Keratinocyte (primary cell): ENCODE measurements around the gene ARNT2. TPM values are rescaled to one million over a fixed set of nuclear protein-coding genes. Genes with fewer than 3 reads are reported as not detected.

ENCODE experiments used
- DNase-seq: peaks from one replicate; pipeline ENCODE4 v3.0.0-alpha.2; 2011; ENCODE audit warnings: low read depth, missing footprints, low spot score
- FAIRE-seq: peaks from 2 replicates; lab custom pipeline; 2011; peaks lifted over from hg19 to GRCh38; lab: Jason Lieb, UNC
- H2AFZ ChIP-seq: 2 replicates; pipeline ENCODE4 v1.6.0; 2012; ENCODE audit warnings: low read length, control low read depth, inconsistent platforms; ENCODE audit not compliant: control insufficient read depth
- H3K27ac ChIP-seq: 2 replicates; pipeline ENCODE4 v1.5.1; 2011; ENCODE audit warnings: low read length; ENCODE audit not compliant: control insufficient read depth, insufficient read depth
- H3K27me3 ChIP-seq: 3 replicates; pipeline ENCODE4 v1.6.0; 2011; ENCODE audit warnings: low read length; ENCODE audit not compliant: control insufficient read depth, insufficient read depth; ENCODE audit errors: extremely low read depth
- H3K36me3 ChIP-seq, 2 experiments: 2 replicates in 1 of 2; 3 replicates in 1 of 2; pipeline ENCODE4 v1.5.1; 2011; ENCODE audit warnings: low read length in 2 of 2, mild to moderate bottlenecking in 1 of 2; ENCODE audit not compliant: control insufficient read depth in 2 of 2, insufficient read depth in 2 of 2; ENCODE audit errors: extremely low read depth in 1 of 2
- H3K4me1 ChIP-seq: 3 replicates; pipeline ENCODE4 v1.5.1; 2011; ENCODE audit warnings: low read length; ENCODE audit not compliant: control insufficient read depth, insufficient read depth; ENCODE audit errors: extremely low read depth
- H3K4me2 ChIP-seq: 3 replicates; pipeline ENCODE4 v1.6.0; 2011; ENCODE audit warnings: low read depth, low read length; ENCODE audit not compliant: control insufficient read depth, insufficient read depth; ENCODE audit errors: extremely low read depth
- H3K4me3 ChIP-seq, 3 experiments: fragments of 200-600 bp in 1 of 3; sonication (generic) in 1 of 3; 2 replicates in 2 of 3; 3 replicates in 1 of 3; pipeline ENCODE4 v1.5.1; 2011 to 2016; ENCODE audit warnings: low read length in 3 of 3, mild to moderate bottlenecking in 3 of 3, control low read depth in 2 of 3, inconsistent platforms in 1 of 3, low read depth in 1 of 3, mixed read lengths in 1 of 3, mixed run types in 1 of 3, moderate library complexity in 1 of 3; ENCODE audit not compliant: control insufficient read depth in 2 of 3, insufficient read depth in 2 of 3; ENCODE audit errors: extremely low read depth in 1 of 3
- H3K79me2 ChIP-seq: 2 replicates; pipeline ENCODE4 v1.6.0; 2012; ENCODE audit warnings: low read length; ENCODE audit not compliant: control insufficient read depth, insufficient read depth
- H3K9ac ChIP-seq: 3 replicates; pipeline ENCODE4 v1.6.0; 2011; ENCODE audit warnings: low read length; ENCODE audit not compliant: control insufficient read depth, insufficient read depth; ENCODE audit errors: extremely low read depth
- H3K9me1 ChIP-seq: 3 replicates; pipeline ENCODE4 v1.6.0; 2011; ENCODE audit warnings: low read length; ENCODE audit not compliant: control insufficient read depth, insufficient read depth; ENCODE audit errors: extremely low read depth
- H3K9me3 ChIP-seq: 2 replicates; pipeline ENCODE4 v1.5.1; 2012; ENCODE audit warnings: low read depth, low read length; ENCODE audit not compliant: control insufficient read depth
- H4K20me1 ChIP-seq: 3 replicates; pipeline ENCODE4 v1.6.0; 2011; ENCODE audit warnings: low read length; ENCODE audit not compliant: control insufficient read depth, insufficient read depth; ENCODE audit errors: extremely low read depth
- CTCF ChIP-seq, 3 experiments: IDR thresholded peaks in 1 of 3; conservative IDR thresholded peaks in 1 of 3; optimal IDR thresholded peaks in 1 of 3; 2 replicates in 2 of 3; 3 replicates in 1 of 3; pipeline versions ENCODE3 to v1.5.1; 2011; ENCODE audit warnings: low read length in 3 of 3, mild to moderate bottlenecking in 3 of 3, moderate library complexity in 2 of 3, control low read depth in 1 of 3, inconsistent platforms in 1 of 3; ENCODE audit not compliant: insufficient read depth in 2 of 3; ENCODE audit errors: extremely low read depth in 1 of 3
- EZH2 ChIP-seq: IDR thresholded peaks from one replicate; pipeline ENCODE4 v1.6.1; 2012; ENCODE audit warnings: inconsistent platforms, mild to moderate bottlenecking, low read length, moderate library complexity
- dilution Hi-C: fragments of 300-500 bp; cut with MboI; formaldehyde crosslinking; loops from one replicate; pipeline ENCODE4 v1.7.0; 2020; ENCODE audit warnings: low sequenced_read_pairs; ENCODE audit not compliant: extremely low pct_ligation_motif_present
- polyA plus RNA-seq, 5 experiments: library from polyadenylated mRNA; depleted of rRNA in 3 of 5; stranded (reverse) in 3 of 5; stranded (forward) in 1 of 5; unstranded in 1 of 5; fragments of >200 nt; gene quantifications; 1 replicate in 1 of 5; 2 replicates in 3 of 5; 3 replicates in 1 of 5; pipeline versions ENCODE4 v1.2.1 to v1.2.3, GENCODE V29; 2011 to 2012; ENCODE audit warnings: missing spikeins in 2 of 5, low read depth in 1 of 5, low replicate concordance in 1 of 5

The ARNT2 gene
- polyA plus RNA-seq, 1 donor (not counting 4 experiments of a cell fraction or from before 2014, with no cell fraction given) = 0.16 TPM

- H3K4me2 ChIP-seq = no peak overlapping the region
- no peaks in the 10 kb centered on the region for H3K79me2 ChIP-seq
- no peak overlapping the region for H3K27ac ChIP-seq
- no peak overlapping the region for H3K9ac ChIP-seq
- FAIRE-seq (no peak), DNase-seq (no peak)
- dilution Hi-C loops = no loop called here
- no peaks in the 10 kb centered on the region for H4K20me1 ChIP-seq
- H2AFZ ChIP-seq = no peak overlapping the region
- H3K36me3 ChIP-seq = no peaks in the 10 kb centered on the region
- no peak for TF ChIP-seq CTCF (optimal IDR thresholded peaks at IDR 0.05 in 1 of 3, IDR thresholded peaks at IDR 0.05 in 1 of 3, conservative IDR thresholded peaks at IDR 0.05 in 1 of 3; ENCODE audit: extremely low read depth in 1 of 3, insufficient read depth in 2 of 3, low read length in 3 of 3)
- no peak for TF ChIP-seq EZH2
- no peaks in the 10 kb centered on the region for H3K9me1 ChIP-seq
- H3K4me1 ChIP-seq = no peaks in the 10 kb centered on the region
- H3K4me3 ChIP-seq = no peak overlapping the region
- H3K27me3 ChIP-seq = peaks cover 9% of the 10 kb centered on the region
- H3K9me3 ChIP-seq = no peaks in the 10 kb centered on the region
Measured at GRCh38 chr15:80536716-80537115, 132.5 kb downstream of the ARNT2 start.

- H3K4me2 ChIP-seq = no peak overlapping the region
- H3K9ac ChIP-seq = no peak overlapping the region
- H3K27me3 ChIP-seq = no peaks in the 10 kb centered on the region
- H3K4me3 ChIP-seq = no peak overlapping the region
- peaks cover 12% of the 10 kb centered on the region for H3K4me1 ChIP-seq
- TF ChIP-seq EZH2 (no peak), CTCF (optimal IDR thresholded peaks at IDR 0.05 in 1 of 3, IDR thresholded peaks at IDR 0.05 in 1 of 3, conservative IDR thresholded peaks at IDR 0.05 in 1 of 3; ENCODE audit: extremely low read depth in 1 of 3, insufficient read depth in 2 of 3, low read length in 3 of 3) (no peak)
- no peaks in the 10 kb centered on the region for H4K20me1 ChIP-seq
- H3K79me2 ChIP-seq = no peaks in the 10 kb centered on the region
- H2AFZ ChIP-seq = no peak overlapping the region
- dilution Hi-C loops = no loop called here
- FAIRE-seq (no peak), DNase-seq (no peak)
- H3K27ac ChIP-seq = no peak overlapping the region
- no peaks in the 10 kb centered on the region for H3K36me3 ChIP-seq
- H3K9me1 ChIP-seq = no peaks in the 10 kb centered on the region
- H3K9me3 ChIP-seq = no peaks in the 10 kb centered on the region
Measured at GRCh38 chr15:80545078-80545477, 140.9 kb downstream of the ARNT2 start.
